NOMO-1 (cell line): Measurements from ENCODE around the gene FGF12.

Experiments used
- DNase-seq, 2 experiments: peaks; one replicate each; lab custom pipeline; 2025; ENCODE audit not compliant: unreplicated experiment in 2 of 2; lab: John Stamatoyannopoulos, UW

The FGF12 gene

DNA sequence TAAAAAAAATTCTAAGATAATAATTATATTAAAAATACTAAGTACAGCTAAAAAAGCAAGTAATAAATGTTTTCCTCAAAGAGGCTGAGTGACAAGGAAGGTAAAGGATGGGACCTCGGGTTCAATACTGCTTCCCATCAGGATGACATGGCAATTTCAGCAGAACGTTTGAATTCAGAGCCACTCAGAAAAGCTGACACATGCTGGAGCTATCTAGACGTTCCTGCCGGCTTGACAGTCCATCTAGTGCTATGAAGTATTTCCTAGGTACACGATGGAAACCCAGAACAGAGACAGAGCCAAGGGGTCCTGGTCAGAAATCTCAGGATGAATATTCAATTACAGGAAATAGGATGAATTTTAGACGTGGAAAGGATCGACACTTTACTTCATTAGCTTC lies 361.8 kb downstream of the FGF12 start:
- DNase-seq = no peak

DNA sequence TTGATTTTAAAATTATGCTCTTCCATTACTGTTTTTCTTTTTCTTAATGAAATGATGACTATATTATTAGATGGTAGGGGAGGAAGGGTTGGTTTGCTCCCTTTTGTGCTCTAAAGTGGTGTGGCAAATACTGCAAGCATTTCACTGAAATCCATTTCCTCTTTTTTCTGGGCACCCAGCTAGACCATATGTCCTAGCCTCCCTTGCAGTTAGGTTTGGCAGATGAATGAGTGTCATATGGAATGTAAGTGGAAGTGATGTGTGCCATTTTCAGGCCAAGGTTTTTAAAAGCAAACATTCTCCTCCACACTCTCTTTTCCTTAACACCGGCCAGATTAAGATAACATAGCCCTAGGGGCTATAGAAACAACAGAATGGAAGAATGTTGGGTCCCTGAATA lies 363.0 kb downstream of the FGF12 start:
- DNase-seq = no peak

DNA sequence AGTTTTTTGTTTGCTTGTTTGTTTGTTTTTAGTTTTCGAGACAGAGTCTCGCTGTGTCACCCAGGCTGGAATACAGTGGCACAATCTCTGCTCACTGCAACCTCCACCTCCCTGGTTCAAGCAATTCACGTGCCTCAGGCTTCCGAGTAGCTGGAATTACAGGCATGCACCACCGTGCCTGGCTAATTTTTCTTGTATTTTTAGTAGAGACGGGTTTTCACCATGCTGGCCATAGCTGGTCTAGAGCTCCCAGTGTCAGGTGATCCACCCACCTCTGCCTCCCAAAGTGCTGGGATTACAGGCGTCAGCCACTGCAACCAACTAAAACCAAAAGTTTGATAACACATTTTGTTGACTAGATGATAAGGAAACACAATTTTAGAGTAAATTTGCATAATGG lies 372.7 kb downstream of the FGF12 start:
- no peak for DNase-seq

DNA sequence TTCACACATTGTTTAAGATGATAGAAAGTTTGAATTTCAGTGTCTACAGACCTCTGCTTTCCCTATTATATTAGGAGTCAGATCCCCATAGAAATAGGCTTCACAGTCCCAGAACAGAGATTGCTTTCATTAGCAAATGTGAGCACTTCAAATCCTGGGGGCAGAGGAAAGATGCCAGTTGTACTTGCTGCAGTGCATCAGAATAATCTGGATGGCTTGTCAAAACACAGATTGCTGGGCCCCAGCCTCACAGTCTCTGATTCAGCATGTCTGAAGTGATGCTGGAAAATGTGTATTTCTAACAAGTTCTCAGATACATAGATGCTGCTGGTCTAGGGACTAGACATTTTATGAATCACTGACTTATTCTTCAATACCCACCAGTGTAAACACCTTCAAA lies 375.2 kb downstream of the FGF12 start:
- no peak for DNase-seq

DNA sequence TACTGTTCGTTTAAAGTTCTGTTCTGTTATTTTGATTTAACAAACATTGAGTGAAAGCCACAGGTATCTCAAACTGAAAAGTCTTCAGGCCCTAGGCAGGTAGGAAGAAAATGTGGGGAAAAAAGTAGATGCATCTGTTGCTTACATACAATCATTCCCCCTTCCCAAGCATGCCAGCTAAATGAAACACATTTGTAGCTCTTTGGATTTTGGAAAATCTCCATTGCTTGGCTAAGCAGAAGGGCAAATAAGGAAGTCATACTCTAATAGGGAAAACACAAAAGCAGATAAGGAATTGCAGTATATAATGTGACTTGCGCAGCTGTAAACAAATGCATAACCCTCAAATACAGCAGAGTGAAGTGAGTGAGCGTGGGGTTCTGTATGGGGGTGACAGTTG lies 375.9 kb downstream of the FGF12 start:
- DNase-seq = no peak

DNA sequence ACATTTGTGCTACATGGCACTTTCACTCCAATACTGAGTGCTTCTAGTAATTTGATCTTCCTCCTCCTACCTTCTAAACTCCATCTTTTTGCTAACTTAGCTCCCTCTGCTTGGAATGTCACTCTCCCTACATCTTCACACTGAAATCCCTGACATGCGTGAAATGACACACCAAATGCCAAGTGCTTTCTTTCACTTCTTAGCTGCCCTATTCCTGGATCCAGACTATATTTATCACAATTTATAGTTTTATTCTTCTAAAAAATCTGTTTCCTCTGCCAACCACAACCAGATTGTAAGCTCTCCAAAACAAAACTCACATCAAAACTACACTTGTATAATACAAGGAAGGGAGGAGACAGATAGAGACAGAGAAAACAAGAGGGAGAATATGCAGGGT lies 387.3 kb downstream of the FGF12 start:
- DNase-seq = no peak

DNA sequence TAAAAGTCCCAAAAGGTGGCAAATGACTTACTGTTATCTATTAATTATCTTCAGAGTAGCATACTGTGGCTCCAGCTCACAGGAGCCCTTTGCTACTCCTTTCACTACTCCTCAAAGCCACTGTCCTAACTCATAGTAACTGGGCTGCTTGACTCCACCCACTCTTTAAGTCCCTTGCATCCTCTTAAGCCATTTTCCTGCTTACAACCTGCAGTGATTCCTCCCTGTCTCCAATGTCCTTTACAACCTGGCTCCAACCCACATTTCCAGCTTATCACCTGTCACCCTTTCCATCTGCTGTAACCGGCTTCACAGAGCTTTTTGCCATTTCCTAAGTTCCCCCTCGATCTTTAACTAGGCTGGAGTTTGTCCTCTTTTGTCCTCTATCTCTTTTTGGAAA lies 388.1 kb downstream of the FGF12 start:
- DNase-seq = no peak

DNA sequence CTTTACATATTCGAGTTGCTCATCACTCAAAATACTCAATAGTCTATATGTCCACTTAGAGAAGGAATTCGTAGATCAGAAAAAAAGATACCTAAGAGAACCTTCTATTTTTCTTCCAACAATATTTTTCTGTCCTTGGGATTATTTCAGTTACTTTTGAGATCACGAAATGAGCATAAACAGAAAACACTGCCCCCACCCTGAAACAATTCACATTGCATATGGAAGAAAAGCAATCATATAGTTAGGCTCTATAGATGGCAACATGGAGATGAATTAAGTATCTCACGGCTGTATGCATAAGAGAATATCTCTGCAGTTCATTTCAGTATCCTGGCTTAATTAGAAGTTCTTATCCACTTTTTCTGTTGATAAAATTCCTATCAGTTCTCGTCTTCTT lies 391.1 kb downstream of the FGF12 start:
- no peak for DNase-seq

DNA sequence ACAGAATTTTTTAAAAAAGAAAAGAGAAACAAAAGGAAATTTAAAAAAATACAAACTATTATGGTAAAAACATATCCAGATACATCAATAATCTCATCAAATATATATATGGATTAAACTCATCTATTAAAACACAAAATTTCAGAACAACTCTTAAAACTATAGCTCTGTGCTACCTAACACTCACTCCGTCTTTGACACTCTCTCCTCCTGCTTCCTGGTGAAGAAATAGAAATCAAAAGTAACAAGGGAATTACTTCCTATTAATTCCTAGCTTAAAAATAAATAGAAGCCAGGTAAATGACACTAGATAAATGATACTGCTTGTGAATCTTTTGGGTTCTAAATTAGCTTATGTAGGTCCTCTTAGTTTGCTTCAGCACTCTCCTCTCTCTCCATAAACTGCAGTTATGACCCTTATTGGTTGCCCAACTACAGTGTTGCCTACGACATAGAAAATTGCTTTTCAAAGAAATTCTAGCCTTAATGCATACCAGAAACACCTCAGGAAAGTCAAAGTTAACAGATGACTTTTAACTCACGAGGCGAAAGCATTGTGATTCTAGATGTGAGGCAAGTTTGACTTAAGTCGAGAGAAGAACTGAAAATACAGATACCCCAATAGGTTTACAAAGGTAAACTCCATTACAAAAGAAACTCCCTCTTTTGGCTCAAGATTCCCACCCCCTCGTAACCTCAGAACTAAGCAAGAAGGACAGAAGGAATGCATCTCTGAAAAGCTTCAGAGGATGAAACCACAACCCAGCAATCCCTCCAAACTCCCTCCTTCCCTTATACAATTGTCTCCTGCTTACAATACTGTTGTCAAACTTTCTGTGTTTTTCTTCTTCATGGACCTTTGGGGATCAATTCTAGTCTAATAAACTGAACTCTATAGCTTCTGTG lies 394.7 kb downstream of the FGF12 start:
- DNase-seq = no peak

DNA sequence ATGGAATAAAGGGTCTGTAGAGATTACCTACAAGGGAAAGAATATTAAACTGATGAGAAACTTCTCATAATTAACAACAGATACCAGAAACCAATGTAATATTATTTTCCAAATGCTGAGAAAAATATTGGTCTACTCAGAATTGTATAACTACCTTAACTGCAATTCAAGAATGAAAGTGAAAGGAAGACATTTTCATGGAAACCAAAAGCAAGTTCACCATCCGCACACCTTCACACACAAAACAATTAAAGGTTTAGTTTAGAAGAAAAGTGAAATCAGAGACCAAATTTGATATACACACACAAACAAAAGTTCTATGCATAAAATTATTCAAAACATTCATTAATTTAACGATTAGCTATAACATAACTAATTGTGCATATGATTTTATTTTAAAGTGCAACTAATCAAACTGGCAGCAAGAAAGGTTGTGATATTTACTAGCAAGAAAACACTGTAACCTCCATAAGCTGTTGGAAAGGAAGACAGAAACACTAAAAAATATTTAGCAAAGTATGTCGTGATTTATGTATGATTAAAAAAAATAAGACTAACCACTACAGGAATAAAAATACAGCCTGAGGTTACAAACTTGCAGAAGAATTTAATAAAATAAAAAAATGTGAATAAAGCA lies 395.5 kb downstream of the FGF12 start:
- DNase-seq = no peak

DNA sequence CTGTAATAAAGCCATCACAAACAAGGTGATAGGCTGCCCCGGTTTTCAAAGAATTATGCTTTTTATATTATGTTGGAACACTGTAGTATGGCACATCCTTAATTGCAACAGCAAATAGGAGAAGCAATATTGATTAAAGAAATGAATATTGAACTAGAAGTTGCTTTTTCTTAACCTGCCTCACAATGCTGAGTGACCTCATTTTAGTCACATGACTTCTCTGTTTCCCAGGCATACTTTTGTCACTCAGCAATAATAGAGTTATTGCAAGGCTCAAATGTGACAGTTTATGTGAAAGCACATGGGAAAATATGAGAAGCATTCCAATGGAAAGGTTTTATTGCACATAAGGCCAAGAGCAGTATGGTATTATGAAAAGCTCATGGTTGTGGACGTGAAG lies 400.7 kb downstream of the FGF12 start:
- no peak for DNase-seq

DNA sequence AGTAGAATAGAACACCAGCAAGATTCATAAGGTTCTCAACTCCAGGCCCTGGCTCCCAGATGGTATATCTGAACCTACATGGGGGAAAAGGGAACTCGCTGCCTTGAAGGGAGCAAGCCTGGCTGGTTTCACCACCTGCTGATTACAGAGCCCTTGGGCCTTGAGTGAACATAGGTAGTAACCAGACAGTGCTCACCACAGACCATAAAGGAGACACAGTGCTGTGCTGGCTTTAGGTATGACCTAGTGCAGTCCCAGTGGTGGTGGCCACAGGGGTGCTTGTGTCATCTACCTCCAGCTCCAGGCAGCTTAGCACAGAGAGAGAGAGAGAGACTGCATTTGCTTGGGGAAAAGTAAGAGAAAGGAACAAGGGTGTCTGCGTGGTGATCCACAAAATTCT lies 409.8 kb downstream of the FGF12 start:
- DNase-seq = no peak

DNA sequence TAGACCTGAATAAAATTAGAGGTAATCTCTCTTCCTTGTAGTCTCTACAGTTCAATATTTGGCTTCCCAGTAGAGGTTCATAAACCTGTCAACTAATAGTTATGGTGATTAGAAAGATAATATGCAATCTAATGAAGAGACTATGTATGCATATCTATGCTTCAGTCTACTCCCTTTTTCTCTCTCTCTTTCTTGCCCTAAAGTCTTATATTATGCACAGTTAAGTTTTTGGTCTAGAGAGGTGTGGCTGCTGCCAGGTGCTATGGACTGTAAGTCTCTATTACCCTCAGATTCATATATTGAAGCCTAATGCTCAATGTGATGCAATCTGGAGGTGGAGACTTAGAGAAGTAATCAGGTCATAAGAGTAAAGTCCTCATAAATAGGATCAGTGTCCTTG lies 413.7 kb downstream of the FGF12 start:
- no peak for DNase-seq

DNA sequence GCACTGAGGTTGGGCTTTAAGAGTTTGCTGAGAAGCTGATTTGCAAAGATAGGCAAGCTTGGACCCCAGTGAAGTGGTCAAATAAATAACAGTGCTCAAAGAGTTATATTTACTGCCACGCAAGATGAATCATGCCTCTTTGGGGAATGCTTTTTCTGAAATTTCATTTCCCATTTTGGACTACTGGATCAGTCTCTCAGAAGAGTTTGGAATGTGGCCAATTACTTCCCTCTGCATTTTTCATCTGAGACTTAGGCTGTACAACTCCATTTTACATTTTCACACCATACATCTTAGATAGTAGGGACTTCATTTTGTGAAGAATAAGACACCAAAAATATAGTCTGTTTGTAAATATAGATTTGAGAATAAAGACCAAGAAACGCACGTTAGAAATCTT lies 419.7 kb downstream of the FGF12 start:
- no peak for DNase-seq

DNA sequence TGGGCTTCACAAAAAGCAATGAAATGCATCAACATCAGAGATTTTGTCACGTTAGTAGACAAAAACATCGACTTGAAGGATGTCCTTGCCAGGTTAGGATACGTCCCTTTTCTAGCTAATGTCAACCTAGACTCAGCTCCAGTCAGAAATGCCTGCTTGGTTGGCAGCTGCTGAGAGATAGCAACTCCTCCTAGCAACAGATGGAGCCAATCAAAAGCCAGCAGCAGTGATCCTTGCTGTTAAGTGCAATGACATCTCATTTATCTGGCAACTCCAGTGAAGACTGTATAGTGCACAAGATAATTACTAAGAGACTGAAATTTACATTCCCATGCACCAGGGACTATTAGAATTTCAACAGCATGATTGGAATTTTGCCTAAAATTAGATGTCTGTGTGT lies 424.1 kb downstream of the FGF12 start:
- DNase-seq = no peak

DNA sequence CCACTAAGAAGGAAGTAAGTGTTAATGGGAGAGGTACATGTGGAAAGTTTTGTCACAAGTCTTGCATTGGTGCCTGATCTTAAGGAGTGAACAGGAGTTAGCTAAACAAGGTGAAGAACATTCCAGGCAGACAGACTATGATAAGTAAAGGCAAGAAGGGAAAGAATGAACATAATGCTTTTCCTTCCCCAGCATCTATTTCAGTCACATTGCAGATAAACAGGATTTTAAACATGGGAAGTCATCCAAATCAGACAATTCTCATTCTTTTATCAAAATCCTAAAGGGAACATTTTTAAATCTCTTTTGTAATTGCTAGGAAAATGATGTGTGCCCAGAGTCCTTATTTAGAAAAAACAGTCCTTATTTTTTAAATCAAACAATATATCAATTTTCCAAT lies 424.6 kb downstream of the FGF12 start:
- no peak for DNase-seq

DNA sequence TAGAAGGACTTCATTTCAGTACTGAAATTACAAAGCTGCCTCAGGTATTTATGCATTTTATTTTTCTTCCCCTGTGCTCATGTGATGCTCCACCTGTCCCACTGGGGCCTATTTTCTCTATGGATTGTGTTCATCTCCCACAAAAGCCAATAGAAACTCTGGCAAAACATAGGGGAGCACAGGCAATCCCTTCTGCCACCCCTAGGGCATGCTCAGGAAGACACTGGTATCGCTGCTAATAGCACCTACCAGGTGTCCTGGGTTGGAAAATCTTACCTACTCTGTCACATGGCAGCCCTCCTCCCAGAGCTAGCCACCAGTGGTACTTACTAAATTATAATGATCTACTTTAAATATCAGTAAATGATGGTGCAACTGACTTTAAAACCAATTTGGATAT lies 427.4 kb downstream of the FGF12 start:
- no peak for DNase-seq

DNA sequence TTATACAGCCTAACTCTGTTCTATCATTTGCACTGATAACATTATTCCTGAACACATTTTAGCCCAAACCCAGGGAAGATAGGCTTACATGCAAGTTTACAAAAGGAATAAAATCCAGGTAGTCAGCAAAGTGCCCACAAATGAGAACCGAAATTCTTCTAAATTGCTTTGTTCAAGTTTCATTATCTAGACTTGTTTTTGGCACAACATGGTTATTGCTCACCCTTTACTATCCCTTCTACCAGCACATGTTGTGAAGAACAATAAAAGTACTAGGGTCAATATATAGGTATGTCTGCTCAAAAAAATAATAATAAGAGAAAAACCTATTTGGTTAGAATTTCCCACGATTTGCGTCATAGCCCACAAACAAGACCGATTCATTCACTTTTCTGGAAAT lies 430.5 kb downstream of the FGF12 start:
- no peak for DNase-seq

DNA sequence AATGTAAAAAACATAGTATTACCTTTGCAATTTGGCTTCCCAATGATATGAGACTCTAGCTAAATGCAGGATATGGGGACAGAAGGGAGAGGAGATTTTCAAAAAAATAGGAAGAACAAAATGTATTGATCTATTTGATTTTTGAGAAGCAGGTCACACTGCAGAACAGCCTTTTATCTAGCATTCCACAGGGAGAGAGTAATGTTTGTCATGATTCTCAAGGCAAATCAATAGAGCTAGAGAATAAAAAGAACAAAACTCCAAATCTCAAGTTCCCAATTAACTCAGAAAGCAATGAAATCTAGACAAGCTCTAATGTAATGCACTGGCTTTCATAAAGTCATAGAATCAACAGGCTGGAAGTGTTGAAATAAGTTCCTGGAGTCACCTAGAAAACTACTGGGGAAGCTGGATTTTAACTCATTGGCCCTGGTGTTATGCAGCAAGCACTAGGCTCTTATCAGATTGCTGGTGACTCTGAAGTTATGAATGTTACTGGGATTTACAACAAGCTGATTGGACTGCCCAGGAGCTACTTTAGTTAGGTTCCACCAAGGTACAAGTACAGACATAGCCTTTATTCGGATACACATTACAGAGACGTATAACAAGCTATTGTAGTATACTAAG lies 442.8 kb downstream of the FGF12 start:
- DNase-seq = no peak

DNA sequence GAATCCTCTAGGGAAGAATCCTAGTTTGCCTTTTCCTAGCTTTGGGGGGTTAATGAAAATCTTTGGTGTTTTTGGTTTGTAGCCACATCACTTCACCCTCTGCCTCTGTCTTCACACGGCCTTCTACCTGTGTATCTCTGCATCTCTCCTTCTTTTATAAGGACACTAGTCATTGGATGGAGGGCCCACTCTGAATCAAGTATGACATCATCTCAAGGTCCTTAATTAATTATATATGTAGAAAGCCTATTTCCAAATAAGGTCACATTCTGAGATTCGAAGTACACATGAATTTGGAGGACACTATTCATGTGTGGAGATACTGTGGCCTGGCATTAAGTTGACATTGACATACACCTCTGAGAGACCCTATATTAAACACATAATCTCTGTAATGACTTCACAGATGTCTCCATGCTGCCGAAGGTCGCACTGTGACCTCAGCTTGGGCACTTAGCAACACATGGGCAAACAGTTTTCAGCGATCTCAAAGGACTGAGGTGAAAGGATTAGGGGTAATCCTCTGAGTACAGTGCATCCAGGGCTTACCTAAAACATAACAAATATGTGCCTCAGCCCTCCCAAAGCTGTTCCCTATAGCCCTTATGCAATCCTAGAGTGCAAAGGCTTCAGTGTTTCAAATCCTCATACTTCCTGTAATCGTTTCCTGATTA lies 446.0 kb downstream of the FGF12 start:
- DNase-seq = no peak

DNA sequence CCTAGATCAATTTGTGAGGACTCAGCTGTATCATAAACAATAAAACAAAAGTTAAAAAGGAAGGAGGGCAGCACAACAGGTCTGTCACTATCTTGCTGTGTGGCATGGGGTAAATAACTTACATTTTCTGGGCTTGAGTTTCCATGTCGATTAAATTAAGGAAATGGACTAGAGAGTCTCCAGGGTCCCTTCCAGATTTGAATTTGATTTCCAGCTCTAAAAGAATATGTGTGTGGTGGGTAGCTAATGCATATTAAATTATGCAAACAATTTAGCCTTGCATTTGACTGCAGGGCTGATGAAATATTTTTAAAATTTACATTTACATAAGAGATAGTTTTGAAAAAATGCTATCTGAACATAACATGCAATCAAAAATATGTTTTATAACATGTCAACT lies 447.7 kb downstream of the FGF12 start:
- DNase-seq = no peak
